H9 (cell line): ENCODE data around the gene NFILZ. TPM values are rescaled to one million over a fixed set of nuclear protein-coding genes. Genes with fewer than 3 reads are reported as not detected.

ENCODE experiments used
- DNase-seq: peaks from one replicate; pipeline ENCODE4 v3.0.0-alpha.2; 2017
- H2AFZ ChIP-seq: one replicate; pipeline ENCODE4 v1.6.1; 2013; ENCODE audit warnings: mild to moderate bottlenecking, low read length, control low read depth, moderate library complexity
- H2AK5ac ChIP-seq: 2 replicates; pipeline ENCODE4 v1.6.1; 2013; ENCODE audit warnings: low read length, control low read depth, mixed read lengths; ENCODE audit not compliant: insufficient read length
- H2BK120ac ChIP-seq: one replicate; pipeline ENCODE4 v1.6.1; 2013; ENCODE audit warnings: low read depth, mild to moderate bottlenecking, low read length, control low read depth, inconsistent platforms; ENCODE audit not compliant: poor library complexity, severe bottlenecking
- H2BK12ac ChIP-seq: 2 replicates; pipeline ENCODE4 v1.6.1; 2013; ENCODE audit warnings: low read length, control low read depth, mixed read lengths, low read depth; ENCODE audit not compliant: insufficient read length
- H2BK15ac ChIP-seq: 2 replicates; pipeline ENCODE4 v1.6.1; 2013; ENCODE audit warnings: low read depth, low read length, control low read depth
- H2BK20ac ChIP-seq: one replicate; pipeline ENCODE4 v1.6.1; 2013; ENCODE audit warnings: low read depth, mild to moderate bottlenecking, low read length, control low read depth, inconsistent platforms; ENCODE audit not compliant: poor library complexity, severe bottlenecking
- H2BK5ac ChIP-seq: 2 replicates; pipeline ENCODE4 v1.6.1; 2013; ENCODE audit warnings: low read length, control low read depth, mixed read lengths; ENCODE audit not compliant: insufficient read length
- H3K14ac ChIP-seq: 2 replicates; pipeline ENCODE4 v1.6.1; 2013; ENCODE audit warnings: low read length, control low read depth; ENCODE audit not compliant: insufficient read depth
- H3K18ac ChIP-seq: 2 replicates; pipeline ENCODE4 v1.6.1; 2013; ENCODE audit warnings: low read depth, mild to moderate bottlenecking, mixed read lengths, low read length, control low read depth; ENCODE audit not compliant: insufficient read length
- H3K23ac ChIP-seq: 2 replicates; pipeline ENCODE4 v1.6.1; 2013; ENCODE audit warnings: low read length, control low read depth, mixed read lengths, low read depth; ENCODE audit not compliant: insufficient read length
- H3K23me2 ChIP-seq: 2 replicates; pipeline ENCODE4 v1.6.1; 2013; ENCODE audit warnings: low read depth, mild to moderate bottlenecking, mixed read lengths, low read length, control low read depth; ENCODE audit not compliant: insufficient read length, poor library complexity, severe bottlenecking
- H3K27ac ChIP-seq: 2 replicates; pipeline ENCODE4 v1.5.1; 2013; ENCODE audit warnings: low read length, control low read depth, mixed read lengths, low read depth; ENCODE audit not compliant: insufficient read length
- H3K27me3 ChIP-seq: 2 replicates; pipeline ENCODE4 v1.6.1; 2013; ENCODE audit warnings: low read length, control low read depth, inconsistent platforms; ENCODE audit not compliant: insufficient read depth
- H3K4ac ChIP-seq: 2 replicates; pipeline ENCODE4 v1.6.1; 2013; ENCODE audit warnings: low read depth, mild to moderate bottlenecking, control low read depth, inconsistent platforms, low read length, moderate library complexity
- H3K4me1 ChIP-seq: 2 replicates; pipeline ENCODE4 v1.6.1; 2013; ENCODE audit warnings: low read length, control low read depth, inconsistent platforms; ENCODE audit not compliant: insufficient read depth
- H3K4me2 ChIP-seq: 2 replicates; pipeline ENCODE4 v1.6.1; 2013; ENCODE audit warnings: low read length, control low read depth, mixed read lengths; ENCODE audit not compliant: insufficient read length, insufficient read depth
- H3K56ac ChIP-seq: 2 replicates; pipeline ENCODE4 v1.6.1; 2013; ENCODE audit warnings: low read depth, mild to moderate bottlenecking, mixed read lengths, low read length, control low read depth; ENCODE audit not compliant: insufficient read length
- H3K79me1 ChIP-seq: 2 replicates; pipeline ENCODE4 v1.6.1; 2013; ENCODE audit warnings: low read depth, mild to moderate bottlenecking, moderate library complexity, low read length, control low read depth, inconsistent platforms; ENCODE audit not compliant: insufficient read depth, poor library complexity, severe bottlenecking
- H3K79me2 ChIP-seq: 2 replicates; pipeline ENCODE4 v1.6.1; 2013; ENCODE audit warnings: low read length, control low read depth, inconsistent platforms; ENCODE audit not compliant: insufficient read depth
- H3K9ac ChIP-seq: 2 replicates; pipeline ENCODE4 v1.6.1; 2013; ENCODE audit warnings: low read length, control low read depth, mixed read lengths; ENCODE audit not compliant: insufficient read length; ENCODE audit errors: extremely low read depth
- H3K9me3 ChIP-seq: one replicate; pipeline ENCODE4 v1.6.1; 2013; ENCODE audit warnings: low read depth, low read length, inconsistent platforms; ENCODE audit not compliant: control insufficient read depth
- H3T11ph ChIP-seq: one replicate; pipeline ENCODE4 v1.6.1; 2013; ENCODE audit warnings: mild to moderate bottlenecking, low read length, control low read depth, inconsistent platforms
- H4K20me1 ChIP-seq: one replicate; pipeline ENCODE4 v1.6.1; 2013; ENCODE audit not compliant: control insufficient read depth, insufficient read length, insufficient read depth
- H4K5ac ChIP-seq: 2 replicates; pipeline ENCODE4 v1.6.1; 2013; ENCODE audit warnings: low read depth, mild to moderate bottlenecking, mixed read lengths, low read length, control low read depth; ENCODE audit not compliant: insufficient read length
- H4K8ac ChIP-seq: replicated peaks from 2 replicates; pipeline ENCODE4 v1.6.1; 2013; ENCODE audit warnings: low read length, control low read depth, mixed read lengths, low read depth; ENCODE audit not compliant: insufficient read length
- H4K91ac ChIP-seq: 2 replicates; pipeline ENCODE4 v1.6.1; 2013; ENCODE audit warnings: low read depth, mild to moderate bottlenecking, moderate library complexity, mixed read lengths, low read length, control low read depth; ENCODE audit not compliant: insufficient read length
- H3K27ac Mint-ChIP-seq, 3 experiments: 2 replicates in 2 of 3; 3 replicates in 1 of 3; pipeline ENCODE4 v1.8.0; 2020 to 2021; ENCODE audit warnings: mixed read lengths in 3 of 3, mild to moderate bottlenecking in 1 of 3, moderate library complexity in 1 of 3
- H3K27me3 Mint-ChIP-seq: 2 replicates; pipeline ENCODE4 v1.8.0; 2021; ENCODE audit warnings: low read depth, mild to moderate bottlenecking, moderate library complexity, mixed read lengths
- H3K36me3 Mint-ChIP-seq, 3 experiments: 2 replicates in 2 of 3; 3 replicates in 1 of 3; pipeline ENCODE4 v1.8.0; 2020 to 2021; ENCODE audit warnings: low read depth in 3 of 3, mixed read lengths in 3 of 3; ENCODE audit not compliant: insufficient read depth in 1 of 3
- H3K4me1 Mint-ChIP-seq, 2 experiments: 2 replicates each; pipeline ENCODE4 v1.8.0; 2020; ENCODE audit warnings: mixed read lengths in 2 of 2
- H3K4me3 Mint-ChIP-seq, 2 experiments: 2 replicates in 1 of 2; 3 replicates in 1 of 2; pipeline ENCODE4 v1.8.0; 2020 to 2021; ENCODE audit warnings: mild to moderate bottlenecking in 2 of 2, mixed read lengths in 2 of 2, moderate library complexity in 1 of 2
- H3K9me3 Mint-ChIP-seq, 2 experiments: 2 replicates in 1 of 2; 3 replicates in 1 of 2; pipeline ENCODE4 v1.8.0; 2020; ENCODE audit warnings: mild to moderate bottlenecking in 2 of 2, mixed read lengths in 2 of 2, moderate library complexity in 1 of 2
- CTCF ChIP-seq: fragments of 200-600 bp; sonication (generic); conservative IDR thresholded peaks from 3 replicates; pipeline ENCODE4 v1.8.0; 2021; ENCODE audit warnings: antibody characterized with exemption, mild to moderate bottlenecking
- WGBS: extraction: QIAGEN DNeasy Blood & Tissue Kit; methylation state at CpG from one replicate; pipeline ENCODE4 v1.1.7; 2013; ENCODE audit warnings: missing lambda C conversion rate, low lambda C conversion rate, mixed read lengths; ENCODE audit not compliant: insufficient read length; ENCODE audit errors: extremely low coverage; 5-methylcytosine and 5-hydroxymethylcytosine counted together
- total RNA-seq: library from RNA; stranded (reverse); gene quantifications from 2 replicates; pipeline ENCODE4 v1.2.1, GENCODE V29; 2021

The NFILZ gene
- total RNA-seq, 1 experiment from 2014 or later = not detected

GRCh38 chr19:8593931-8594330, 36.5 kb upstream of the NFILZ start:
- no peak overlapping the region for H2AFZ ChIP-seq
- H2BK12ac ChIP-seq = no peak overlapping the region
- H2BK5ac ChIP-seq = no peak overlapping the region
- Mint-ChIP-seq H3K4me1 (peaks cover 5 to 13% of the 10 kb centered on the region in 2 experiments), H3K9me3 (peaks cover 12 to 15% of the 10 kb centered on the region in 2 experiments; a peak in 4 of 5 replicates), H3K27me3 (peaks cover 33% of the 10 kb centered on the region), H3K4me3 (peak overlapping the region in 1 of 2 experiments; percentile 43; a peak in 2 of 5 replicates), H3K27ac (no peak overlapping the region), H3K36me3 (peaks cover 0 to 29% (median 24%) of the 10 kb centered on the region in 3 experiments; a peak in 6 of 7 replicates)
- no peak overlapping the region for H4K5ac ChIP-seq
- H4K91ac ChIP-seq = no peak overlapping the region
- no peak overlapping the region for H3K18ac ChIP-seq
- no peaks in the 10 kb centered on the region for H3K79me2 ChIP-seq
- H3K56ac ChIP-seq = no peak overlapping the region
- peak; percentile 47; the same call in 2 of the 3 replicates for TF ChIP-seq CTCF
- no peak overlapping the region for H3K14ac ChIP-seq
- H3T11ph ChIP-seq = no peak overlapping the region
- H3K4me1 ChIP-seq = no peaks in the 10 kb centered on the region
- H3K9ac ChIP-seq = no peak overlapping the region
- no peak overlapping the region for H4K8ac ChIP-seq
- H2BK120ac ChIP-seq = no peak overlapping the region
- no peak overlapping the region for H2BK15ac ChIP-seq
- no peak overlapping the region for H3K4me2 ChIP-seq
- H2BK20ac ChIP-seq = no peak overlapping the region
- WGBS = no CpG with 5 or more reads among the region's 2 CpGs
- H3K23ac ChIP-seq = no peak overlapping the region
- H3K27ac ChIP-seq = no peak overlapping the region
- H3K79me1 ChIP-seq = no peaks in the 10 kb centered on the region
- H2AK5ac ChIP-seq = no peak overlapping the region
- H3K23me2 ChIP-seq = peaks cover 6% of the 10 kb centered on the region
- H3K4ac ChIP-seq = no peak overlapping the region
- H4K20me1 ChIP-seq = no peaks in the 10 kb centered on the region
- no peaks in the 10 kb centered on the region for H3K9me3 ChIP-seq
- no peaks in the 10 kb centered on the region; the same call in 1 of the 2 replicates for H3K27me3 ChIP-seq
- DNase-seq = no peak
